ENCODE measurements around the gene IL3RA.
"Not testable (repeated sequence)": the region's sequence is repeated elsewhere in the genome, so short reads cannot be mapped to it uniquely, and the experiment has no call there.

IL3RA gene

GRCh38 chrX:1327651-1328304, 8.8 kb upstream of the IL3RA start:
- no peak for DNase-seq (ENCODE audit: low read depth)
- no peak overlapping the region for H3K4me3 ChIP-seq (ENCODE audit: low read depth, low read length)

DNA sequence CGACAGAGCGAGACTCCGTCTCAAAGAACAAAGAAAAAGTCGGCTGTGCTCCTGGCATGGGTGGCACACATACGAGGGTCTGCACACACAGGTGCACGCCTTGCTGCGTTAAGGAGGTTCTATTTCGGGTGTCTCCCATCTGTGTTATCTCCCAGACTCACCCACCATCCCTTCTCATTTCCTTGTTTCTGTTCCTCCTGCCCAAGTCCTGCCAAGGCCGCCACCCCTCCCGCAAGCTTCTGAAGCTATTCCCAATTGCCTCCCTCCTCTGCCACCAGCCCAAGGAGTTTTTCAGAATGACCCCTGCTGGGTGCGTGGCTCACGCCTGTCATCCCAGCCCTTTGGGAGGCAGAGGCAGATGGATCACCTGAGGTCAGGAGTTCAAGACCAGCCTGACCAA, 6.0 kb upstream of the IL3RA start:
- H3K4me3 ChIP-seq (ENCODE audit: low read depth, low read length): no peak overlapping the region
- DNase-seq (ENCODE audit: low read depth): no peak

GRCh38 chrX:1332433-1332832, 4.2 kb upstream of the IL3RA start:
- H3K4me3 ChIP-seq (ENCODE audit: low read depth, low read length); DNase-seq (ENCODE audit: low read depth): not testable (repeated sequence)

DNA sequence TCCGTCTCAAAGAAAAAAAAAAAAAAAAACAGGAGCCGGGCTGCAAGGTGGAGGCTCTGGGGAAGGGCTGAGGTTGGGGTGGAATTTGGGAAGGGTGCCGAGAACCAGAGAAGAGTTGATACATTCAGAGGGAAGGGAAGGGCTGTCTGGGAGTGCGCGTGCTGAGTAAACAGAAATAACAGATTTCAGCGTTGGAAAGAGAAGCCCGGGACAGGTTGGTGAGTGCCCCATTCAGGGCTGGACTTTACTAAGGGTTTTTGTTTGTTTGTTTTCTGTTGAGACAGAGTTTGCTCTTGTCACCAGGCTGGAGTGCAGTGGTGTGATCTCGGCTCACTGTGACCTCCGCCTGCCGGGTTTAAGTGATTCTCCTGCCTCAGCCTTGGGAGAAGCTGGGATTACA, 1.7 kb upstream of the IL3RA start:
- no peak overlapping the region for H3K4me3 ChIP-seq (ENCODE audit: low read depth, low read length)
- DNase-seq (ENCODE audit: low read depth): no peak

- H3K4me3 ChIP-seq (ENCODE audit: low read depth, low read length): peak overlapping the region; percentile 12
- DNase-seq (ENCODE audit: low read depth): no peak
These were observed 579 bp downstream of the IL3RA start for GRCh38 chrX:1336948-1337779.

GRCh38 chrX:1341545-1342184, 5.1 kb downstream of the IL3RA start:
- no peak for DNase-seq (ENCODE audit: low read depth)

GRCh38 chrX:1349606-1350005, 13.0 kb downstream of the IL3RA start:
- not testable (repeated sequence) for H3K4me3 ChIP-seq (ENCODE audit: low read depth, low read length); DNase-seq (ENCODE audit: low read depth)

More at GRCh38 chrX:1341545-1342184, 5.1 kb downstream of the IL3RA start:
- no peak overlapping the region for H3K4me3 ChIP-seq (ENCODE audit: low read depth, low read length)

DNA sequence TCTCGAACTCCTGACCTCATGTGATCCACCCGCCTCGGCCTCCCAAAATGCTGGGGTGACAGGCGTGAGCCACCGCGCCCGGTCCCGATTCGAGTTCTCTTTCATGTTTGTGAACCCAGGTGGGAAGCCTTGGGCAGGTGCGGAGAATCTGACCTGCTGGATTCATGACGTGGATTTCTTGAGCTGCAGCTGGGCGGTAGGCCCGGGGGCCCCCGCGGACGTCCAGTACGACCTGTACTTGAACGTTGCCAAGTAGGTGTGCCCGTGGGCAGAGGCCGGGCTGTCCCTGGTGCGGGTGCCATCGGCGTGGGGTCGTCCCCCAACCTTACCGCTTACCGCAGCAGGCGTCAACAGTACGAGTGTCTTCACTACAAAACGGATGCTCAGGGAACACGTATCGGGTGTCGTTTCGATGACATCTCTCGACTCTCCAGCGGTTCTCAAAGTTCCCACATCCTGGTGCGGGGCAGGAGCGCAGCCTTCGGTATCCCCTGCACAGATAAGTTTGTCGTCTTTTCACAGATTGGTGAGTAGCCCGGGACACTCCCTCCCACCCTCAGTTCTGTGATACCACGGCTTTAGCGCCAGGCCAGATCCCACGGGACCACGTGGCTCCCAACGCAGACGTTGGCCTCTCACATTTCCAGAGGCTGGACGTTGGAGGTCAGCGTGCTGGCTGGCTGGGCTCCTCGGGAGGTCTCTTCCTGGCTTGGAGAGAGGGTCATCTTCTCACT, 15.6 kb downstream of the IL3RA start:
- no peak for DNase-seq (ENCODE audit: low read depth)
- H3K4me3 ChIP-seq (ENCODE audit: low read depth, low read length): no peak overlapping the region

DNA sequence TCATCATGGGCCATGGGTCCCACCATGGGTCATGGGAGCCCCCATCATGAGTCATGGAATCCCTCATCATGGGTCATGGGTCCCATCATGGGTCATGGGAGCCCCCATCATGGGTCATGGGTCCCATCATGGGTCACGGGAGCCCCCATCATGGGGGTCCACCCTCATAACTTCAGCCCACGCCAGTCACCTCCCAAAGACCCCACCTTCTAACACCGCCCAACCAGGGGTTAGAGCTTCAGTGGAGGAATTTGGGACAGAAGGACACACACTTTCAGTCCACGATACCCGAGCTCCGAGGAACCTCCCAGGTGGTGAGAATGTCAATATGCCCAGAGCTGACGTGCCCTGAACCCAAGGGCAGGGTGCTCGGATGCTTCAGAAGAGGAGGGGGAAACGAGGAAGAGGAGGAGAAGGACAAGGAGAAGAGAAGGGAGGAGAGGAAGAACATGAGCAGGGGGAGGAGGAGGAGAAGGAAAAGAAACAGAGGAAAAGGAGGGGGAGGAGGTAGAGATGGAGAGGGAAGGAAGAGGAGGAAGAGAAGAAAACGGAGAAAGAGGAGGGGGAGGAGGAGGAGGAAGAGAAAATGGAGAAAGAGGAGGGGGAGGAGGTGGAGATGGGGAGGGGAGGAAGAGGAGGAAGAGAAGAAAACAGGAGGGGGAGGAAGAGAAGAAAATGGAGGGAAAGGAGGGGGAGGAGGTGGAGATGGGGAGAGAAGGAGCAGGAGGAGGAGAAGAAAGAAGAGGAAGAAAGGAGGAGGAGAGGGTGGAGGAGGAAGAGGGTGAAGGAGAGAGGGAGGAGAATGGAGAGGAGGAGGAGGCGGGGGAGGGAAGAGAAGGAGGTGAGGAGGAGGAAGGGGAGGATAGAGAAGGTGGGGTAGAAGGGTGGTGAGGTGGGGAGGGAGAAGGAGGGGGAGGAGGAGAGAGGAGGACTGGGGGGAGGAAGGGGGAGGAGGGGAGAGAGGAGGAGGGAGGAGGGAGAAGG, 17.7 kb downstream of the IL3RA start:
- H3K4me3 ChIP-seq (ENCODE audit: low read depth, low read length): no peak overlapping the region
- no peak for DNase-seq (ENCODE audit: low read depth)

DNA sequence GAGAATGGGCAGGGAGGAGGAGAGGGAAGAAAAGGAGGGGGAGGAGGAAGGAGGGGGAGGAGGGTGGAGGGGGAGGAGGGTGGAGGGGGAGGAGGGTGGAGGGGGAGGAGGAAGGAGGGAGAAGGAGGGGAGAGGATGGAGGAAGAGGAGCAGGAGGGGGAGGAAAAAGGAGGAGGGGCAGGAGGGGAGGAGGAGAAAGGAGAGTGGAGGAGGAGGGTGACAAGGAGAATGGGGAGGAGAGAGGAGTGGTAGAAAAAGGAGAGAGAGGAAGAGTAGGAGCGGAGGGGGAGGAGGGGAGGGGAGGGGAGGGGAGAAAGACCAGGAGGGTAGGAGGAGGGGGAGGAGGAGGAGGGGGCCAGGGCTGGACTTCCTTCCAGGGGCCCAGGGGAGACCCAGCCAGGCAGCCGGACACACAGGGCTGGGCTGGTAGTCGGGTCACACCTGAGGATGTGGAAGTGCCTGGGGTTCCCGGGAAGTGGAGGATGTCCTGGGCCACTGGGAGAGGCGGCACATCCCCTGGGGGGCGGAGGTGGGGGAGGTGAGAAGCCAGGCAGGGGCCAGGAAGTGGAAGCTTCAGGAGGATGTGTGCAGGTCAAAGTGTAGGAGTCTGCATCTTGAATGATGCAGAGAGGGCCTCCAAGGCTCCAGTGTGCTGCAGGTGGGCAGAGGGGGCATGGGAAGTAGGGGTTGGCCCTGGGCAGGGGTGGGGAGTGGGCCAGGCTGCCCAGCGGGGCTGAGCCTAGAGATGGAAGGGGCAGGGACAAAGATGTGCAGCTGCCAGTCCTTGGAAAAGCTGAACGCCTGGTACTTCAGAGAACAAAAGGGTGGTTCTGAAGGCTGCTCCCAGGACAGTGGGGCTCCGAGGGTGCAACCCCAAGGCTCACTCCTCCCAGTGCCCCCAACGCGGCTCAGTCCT, 18.8 kb downstream of the IL3RA start:
- no peak overlapping the region for H3K4me3 ChIP-seq (ENCODE audit: low read depth, low read length)
- no peak for DNase-seq (ENCODE audit: low read depth)

GRCh38 chrX:1357993-1358392, 21.4 kb downstream of the IL3RA start:
- DNase-seq (ENCODE audit: low read depth): no peak
- no peak overlapping the region for H3K4me3 ChIP-seq (ENCODE audit: low read depth, low read length)

- DNase-seq (ENCODE audit: low read depth): no peak
- no peak overlapping the region for H3K4me3 ChIP-seq (ENCODE audit: low read depth, low read length)
These were observed 22.4 kb downstream of the IL3RA start for GRCh38 chrX:1358793-1359476.

- DNase-seq (ENCODE audit: low read depth): no peak
- no peak overlapping the region for H3K4me3 ChIP-seq (ENCODE audit: low read depth, low read length)
These were observed 22.9 kb downstream of the IL3RA start for GRCh38 chrX:1359477-1359873.

DNA sequence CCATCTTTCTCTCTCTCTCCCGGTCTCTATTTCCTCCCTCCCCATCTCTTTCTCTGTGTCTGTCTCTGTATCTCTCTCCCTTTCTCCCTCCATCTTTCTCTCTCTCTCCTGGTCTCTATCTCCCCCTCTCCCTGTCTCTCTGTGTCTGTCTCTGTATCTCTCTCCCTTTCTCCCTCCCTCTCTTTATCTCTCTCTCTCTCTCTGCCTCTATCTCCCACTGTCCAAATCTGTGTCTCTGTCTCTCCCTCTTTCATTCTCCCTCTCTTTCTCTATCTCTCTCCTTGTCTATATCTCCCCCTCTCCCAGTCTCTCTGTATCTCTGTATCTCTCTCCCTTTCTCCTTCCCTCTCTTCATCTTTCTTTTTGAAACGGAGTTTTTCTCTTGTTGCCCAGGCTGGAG, 23.6 kb downstream of the IL3RA start:
- H3K4me3 ChIP-seq (ENCODE audit: low read depth, low read length): no peak overlapping the region
- no peak for DNase-seq (ENCODE audit: low read depth)

DNA sequence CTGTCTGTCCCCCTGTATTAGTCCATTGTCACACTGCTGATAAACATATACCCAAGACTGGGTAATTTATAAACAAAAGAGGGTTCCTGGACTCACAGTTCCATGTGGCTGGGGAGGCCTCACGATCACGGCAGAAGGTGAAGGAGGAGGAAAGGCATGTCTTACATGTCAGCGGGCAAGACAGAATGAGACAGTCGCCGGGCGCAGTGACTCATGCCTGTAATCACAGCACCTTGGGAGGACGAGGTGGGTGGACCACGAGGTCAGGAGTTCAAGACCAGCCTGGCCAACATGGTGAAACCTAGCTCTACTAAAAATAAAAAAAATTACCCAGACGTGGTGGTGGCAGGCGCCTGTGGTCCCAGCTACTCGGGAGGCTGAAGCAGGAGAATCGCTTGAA, 24.7 kb downstream of the IL3RA start:
- DNase-seq (ENCODE audit: low read depth): no peak
- H3K4me3 ChIP-seq (ENCODE audit: low read depth, low read length): no peak overlapping the region

DNA sequence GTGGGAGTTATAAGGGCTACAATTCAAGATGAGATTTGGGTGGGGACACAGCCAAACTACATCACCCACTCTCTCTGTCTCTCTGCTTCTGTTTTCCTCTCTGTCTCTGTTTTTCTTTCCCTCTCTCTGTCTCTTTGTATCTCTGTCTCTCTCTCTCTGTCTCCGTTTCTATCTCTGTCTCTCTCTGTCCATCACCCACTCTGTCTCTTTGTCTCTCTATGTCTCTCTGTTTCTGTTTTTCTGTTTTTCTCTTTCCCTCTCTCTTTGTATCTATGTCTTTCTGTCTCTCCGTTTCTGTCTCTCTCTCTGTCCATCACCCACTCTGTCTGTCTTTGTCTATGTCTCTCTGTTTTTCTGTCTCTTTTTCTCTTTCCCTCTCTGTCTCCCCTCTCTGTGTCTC, 25.3 kb downstream of the IL3RA start:
- H3K4me3 ChIP-seq (ENCODE audit: low read depth, low read length): no peak overlapping the region
- DNase-seq (ENCODE audit: low read depth): no peak

DNA sequence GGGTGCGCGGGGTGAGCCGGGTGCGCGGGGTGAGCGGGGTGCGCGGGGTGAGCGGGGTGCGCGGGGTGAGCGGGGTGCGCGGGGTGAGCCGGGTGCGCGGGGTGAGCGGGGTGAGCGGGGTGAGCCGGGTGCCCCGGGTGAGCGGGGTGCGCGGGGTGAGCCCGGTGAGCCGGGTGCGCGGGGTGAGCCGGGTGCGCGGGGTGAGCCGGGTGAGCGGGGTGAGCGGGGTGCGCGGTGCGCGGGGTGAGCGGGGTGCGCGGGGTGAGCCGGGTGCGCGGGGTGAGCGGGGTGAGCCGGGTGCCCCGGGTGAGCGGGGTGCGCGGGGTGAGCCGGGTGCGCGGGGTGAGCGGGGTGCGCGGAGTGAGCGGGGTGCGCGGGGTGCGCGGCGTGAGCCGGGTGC, 29.8 kb downstream of the IL3RA start:
- H3K4me3 ChIP-seq (ENCODE audit: low read depth, low read length): not testable (repeated sequence)

More for the DNA sequence above, 29.8 kb downstream of the IL3RA start:
- not testable (repeated sequence) for DNase-seq (ENCODE audit: low read depth)

Measured in skeletal muscle cell (primary cell).